HEK293 (cell line): Measurements from ENCODE around the gene ZNF397.

Source experiments
- ELK4 ChIP-seq: IDR thresholded peaks from 2 replicates; pipeline ENCODE4 v1.6.1; 2011; ENCODE audit warnings: mild to moderate bottlenecking, low read depth, low read length, borderline replicate concordance
- GFI1B ChIP-seq: fragments of 450-650 bp; formaldehyde crosslinking; IDR thresholded peaks from 2 replicates; pipeline ENCODE4 v1.5.1; 2016; ENCODE audit warnings: missing biosample characterization, missing genetic modification characterization
- KLF10 ChIP-seq: fragments of 450-650 bp; IDR thresholded peaks from 2 replicates; pipeline ENCODE4 v1.5.1; 2018; ENCODE audit warnings: missing biosample characterization, mild to moderate bottlenecking, missing genetic modification characterization
- KLF16 ChIP-seq: fragments of 450-650 bp; formaldehyde crosslinking; IDR thresholded peaks from 2 replicates; pipeline ENCODE4 v1.5.1; 2017; ENCODE audit warnings: missing biosample characterization, missing genetic modification characterization
- KLF17 ChIP-seq: fragments of 450-650 bp; formaldehyde crosslinking; IDR thresholded peaks from 2 replicates; pipeline ENCODE4 v1.5.1; 2016; ENCODE audit warnings: missing biosample characterization, missing genetic modification characterization
- KLF8 ChIP-seq: fragments of 450-650 bp; formaldehyde crosslinking; IDR thresholded peaks from 2 replicates; pipeline ENCODE4 v1.5.1; 2016; ENCODE audit warnings: missing biosample characterization, missing genetic modification characterization
- PRDM1 ChIP-seq: fragments of 450-650 bp; formaldehyde crosslinking; IDR thresholded peaks from 2 replicates; pipeline ENCODE4; 2016; ENCODE audit warnings: missing biosample characterization, missing genetic modification characterization
- PRDM4 ChIP-seq: fragments of 450-650 bp; formaldehyde crosslinking; IDR thresholded peaks from 2 replicates; pipeline ENCODE4 v1.5.1; 2017; ENCODE audit warnings: missing biosample characterization, missing genetic modification characterization
- PRDM6 ChIP-seq: fragments of 450-650 bp; formaldehyde crosslinking; IDR thresholded peaks from 2 replicates; pipeline ENCODE4 v1.5.1; 2017; ENCODE audit warnings: missing biosample characterization, missing genetic modification characterization
- SCRT1 ChIP-seq: fragments of 450-650 bp; formaldehyde crosslinking; IDR thresholded peaks from 2 replicates; pipeline ENCODE4 v1.5.1; 2016; ENCODE audit warnings: missing biosample characterization, missing genetic modification characterization, borderline replicate concordance
- SP2 ChIP-seq: fragments of 450-650 bp; formaldehyde crosslinking; IDR thresholded peaks from 2 replicates; pipeline ENCODE4 v1.5.1; 2016; ENCODE audit warnings: missing biosample characterization, missing genetic modification characterization
- SP3 ChIP-seq: fragments of 450-650 bp; formaldehyde crosslinking; IDR thresholded peaks from 2 replicates; pipeline ENCODE4 v1.5.1; 2016; ENCODE audit warnings: missing biosample characterization, missing genetic modification characterization
- SP7 ChIP-seq: fragments of 450-650 bp; formaldehyde crosslinking; IDR thresholded peaks from 2 replicates; pipeline ENCODE4 v1.5.1; 2016; ENCODE audit warnings: missing biosample characterization, missing genetic modification characterization
- YY2 ChIP-seq: fragments of 450-650 bp; formaldehyde crosslinking; IDR thresholded peaks from 2 replicates; pipeline ENCODE4 v1.5.1; 2016; ENCODE audit warnings: missing biosample characterization, missing genetic modification characterization
- ZBTB1 ChIP-seq: fragments of 450-650 bp; formaldehyde crosslinking; IDR thresholded peaks from 2 replicates; pipeline ENCODE4 v1.5.1; 2016; ENCODE audit warnings: missing biosample characterization, missing genetic modification characterization
- ZBTB8A ChIP-seq: fragments of 450-650 bp; formaldehyde crosslinking; IDR thresholded peaks from 2 replicates; pipeline ENCODE4 v1.5.1; 2016; ENCODE audit warnings: missing biosample characterization, missing genetic modification characterization
- ZFP41 ChIP-seq: fragments of 450-650 bp; formaldehyde crosslinking; IDR thresholded peaks from 2 replicates; pipeline ENCODE4 v1.5.1; 2016; ENCODE audit warnings: missing biosample characterization, missing genetic modification characterization, borderline replicate concordance
- ZNF121 ChIP-seq: fragments of 450-650 bp; formaldehyde crosslinking; IDR thresholded peaks from 2 replicates; pipeline ENCODE4 v1.5.1; 2016; ENCODE audit warnings: missing biosample characterization, missing genetic modification characterization
- ZNF148 ChIP-seq: fragments of 450-650 bp; formaldehyde crosslinking; IDR thresholded peaks from 2 replicates; pipeline ENCODE4 v1.5.0; 2017; ENCODE audit warnings: missing biosample characterization, missing genetic modification characterization, borderline replicate concordance
- ZNF155 ChIP-seq: fragments of 450-650 bp; formaldehyde crosslinking; IDR thresholded peaks from 2 replicates; pipeline ENCODE4 v1.5.1; 2016; ENCODE audit warnings: missing biosample characterization, missing genetic modification characterization
- ZNF302 ChIP-seq: fragments of 450-650 bp; formaldehyde crosslinking; IDR thresholded peaks from 2 replicates; pipeline ENCODE4 v1.5.1; 2016; ENCODE audit warnings: missing biosample characterization, missing genetic modification characterization, low read depth
- ZNF433 ChIP-seq: fragments of 450-650 bp; formaldehyde crosslinking; IDR thresholded peaks from 2 replicates; pipeline ENCODE4 v1.5.1; 2016; ENCODE audit warnings: missing biosample characterization, missing genetic modification characterization, low read depth
- ZNF530 ChIP-seq: fragments of 450-650 bp; formaldehyde crosslinking; IDR thresholded peaks from 2 replicates; pipeline ENCODE4 v1.5.1; 2016; ENCODE audit warnings: low read depth, missing biosample characterization, missing genetic modification characterization
- ZNF585B ChIP-seq: fragments of 450-650 bp; formaldehyde crosslinking; IDR thresholded peaks from 2 replicates; pipeline ENCODE4 v1.5.1; 2016; ENCODE audit warnings: missing biosample characterization, missing genetic modification characterization
- ZNF623 ChIP-seq: fragments of 450-650 bp; formaldehyde crosslinking; IDR thresholded peaks from 2 replicates; pipeline ENCODE4 v1.5.1; 2016; ENCODE audit warnings: missing biosample characterization, missing genetic modification characterization
- ZNF645 ChIP-seq: fragments of 450-650 bp; formaldehyde crosslinking; IDR thresholded peaks from 2 replicates; pipeline ENCODE4; 2016; ENCODE audit warnings: missing biosample characterization, missing genetic modification characterization
- ZNF654 ChIP-seq: fragments of 450-650 bp; formaldehyde crosslinking; IDR thresholded peaks from 2 replicates; pipeline ENCODE4 v1.5.1; 2016; ENCODE audit warnings: low read depth, missing biosample characterization, missing genetic modification characterization
- ZNF747 ChIP-seq: fragments of 450-650 bp; formaldehyde crosslinking; IDR thresholded peaks from 2 replicates; pipeline ENCODE4 v1.5.1; 2016; ENCODE audit warnings: missing biosample characterization, missing genetic modification characterization
- ZNF768 ChIP-seq: fragments of 450-650 bp; formaldehyde crosslinking; IDR thresholded peaks from 2 replicates; pipeline ENCODE4 v1.5.1; 2018; ENCODE audit warnings: missing biosample characterization, mild to moderate bottlenecking, missing genetic modification characterization
- ZNF791 ChIP-seq: fragments of 450-650 bp; formaldehyde crosslinking; IDR thresholded peaks from 2 replicates; pipeline ENCODE4 v1.5.1; 2016; ENCODE audit warnings: missing biosample characterization, missing genetic modification characterization
- ZNF837 ChIP-seq: fragments of 450-650 bp; formaldehyde crosslinking; IDR thresholded peaks from 2 replicates; pipeline ENCODE4 v1.5.1; 2016; ENCODE audit warnings: missing biosample characterization, missing genetic modification characterization
- ZSCAN30 ChIP-seq: fragments of 450-650 bp; IDR thresholded peaks from 2 replicates; pipeline ENCODE4 v1.5.1; 2018; ENCODE audit warnings: missing biosample characterization, mild to moderate bottlenecking, missing genetic modification characterization, moderate library complexity

ZNF397 gene

GRCh38 chr18:35240664-35241447 lies at the start of gene ZNF397 (continued):
- TF ChIP-seq KLF17 (no peak), KLF16 (tag by site-specific recombination) (peak; percentile 67; the same call in 1 of the 2 replicates), ZNF654 (tag by site-specific recombination) (no peak), ZBTB8A (tag by site-specific recombination) (no peak), ZNF623 (no peak), ZNF645 (tag by site-specific recombination) (no peak), ZNF302 (tag by site-specific recombination) (no peak), GFI1B (tag by site-specific recombination) (no peak), PRDM6 (tag by site-specific recombination) (no peak), SP3 (tag by site-specific recombination) (peak; percentile 68), ZNF433 (no peak), ZNF768 (tag by site-specific recombination) (no peak), ZFP41 (tag by site-specific recombination) (no peak), KLF8 (tag by site-specific recombination) (no peak; the same call in 1 of the 2 replicates), ZNF585B (tag by site-specific recombination) (no peak), ZNF121 (no peak), PRDM1 (tag by site-specific recombination) (no peak), ZNF530 (no peak), KLF10 (tag by site-specific recombination) (no peak), ZBTB1 (no peak), ZNF747 (tag by site-specific recombination) (no peak), ZNF155 (tag by site-specific recombination) (no peak), YY2 (tag by site-specific recombination) (no peak), SCRT1 (tag by site-specific recombination) (no peak), SP2 (tag by site-specific recombination) (peak; percentile 91), ZSCAN30 (tag by site-specific recombination) (peak; percentile 52), ZNF837 (tag by site-specific recombination) (no peak), SP7 (tag by site-specific recombination) (peak; percentile 59), PRDM4 (tag by site-specific recombination) (no peak), ELK4 (peak; percentile 63; the same call in 1 of the 2 replicates), ZNF791 (tag by site-specific recombination) (no peak), ZNF148 (tag by site-specific recombination) (no peak)
